NCI-H526 treated with DMSO at 0.1 percent for 48 hours (cell line): Measurements from ENCODE around the gene HES4.
"Not testable (repeated sequence)": the region's sequence is repeated elsewhere in the genome, so short reads cannot be mapped to it uniquely, and the experiment has no call there.

Experiments used
- DNase-seq: peaks from one replicate; lab custom pipeline; 2025; lab: John Stamatoyannopoulos, UW

Gene HES4

GRCh38 chr1:997993-998744, 1.7 kb downstream of the HES4 start:
- DNase-seq = no peak

- DNase-seq = no peak
These were observed 2.2 kb downstream of the HES4 start for GRCh38 chr1:997713-997992.

- no peak for DNase-seq
These were observed 2.8 kb downstream of the HES4 start for GRCh38 chr1:996851-997712.

GRCh38 chr1:995665-996633, 3.9 kb downstream of the HES4 start:
- no peak for DNase-seq

- not testable (repeated sequence) for DNase-seq
These were observed 5.4 kb downstream of the HES4 start for GRCh38 chr1:994546-994945.

- no peak for DNase-seq
These were observed 6.4 kb downstream of the HES4 start for GRCh38 chr1:993379-993995.

- DNase-seq = no peak
These were observed 7.5 kb downstream of the HES4 start for GRCh38 chr1:992362-992761.

- no peak for DNase-seq
These were observed 8.0 kb downstream of the HES4 start for GRCh38 chr1:991895-992294.

GRCh38 chr1:991275-991674, 8.6 kb downstream of the HES4 start:
- not testable (repeated sequence) for DNase-seq

- DNase-seq = not testable (repeated sequence)
These were observed 11.8 kb downstream of the HES4 start for GRCh38 chr1:988061-988460.

GRCh38 chr1:985126-985525, 14.8 kb downstream of the HES4 start:
- no peak for DNase-seq

GRCh38 chr1:984476-984814, 15.5 kb downstream of the HES4 start:
- DNase-seq = no peak

GRCh38 chr1:983798-984475, 16.0 kb downstream of the HES4 start:
- no peak for DNase-seq

GRCh38 chr1:982765-983436, 17.0 kb downstream of the HES4 start:
- no peak for DNase-seq

GRCh38 chr1:981955-982558, 17.8 kb downstream of the HES4 start, which contains the start of gene PERM1:
Gene PERM1 (minus strand): TSS chr1:982093. CDS start chr1:981029, 1,064 bp downstream.
- DNase-seq = no peak

GRCh38 chr1:981491-981954, 18.4 kb downstream of the HES4 start:
- no peak for DNase-seq

GRCh38 chr1:980602-981395, 19.1 kb downstream of the HES4 start:
- DNase-seq = no peak

GRCh38 chr1:980137-980571, 19.7 kb downstream of the HES4 start:
- no peak for DNase-seq

GRCh38 chr1:979744-980072, 20.2 kb downstream of the HES4 start:
- no peak for DNase-seq
